ENCODE data around the gene GPD2. TPM values are rescaled to one million over a fixed set of nuclear protein-coding genes. Genes with fewer than 3 reads are reported as not detected.

Gene GPD2
- total RNA-seq, 2 donors from 2014 or later = 26.6 to 95.3 TPM

DNA sequence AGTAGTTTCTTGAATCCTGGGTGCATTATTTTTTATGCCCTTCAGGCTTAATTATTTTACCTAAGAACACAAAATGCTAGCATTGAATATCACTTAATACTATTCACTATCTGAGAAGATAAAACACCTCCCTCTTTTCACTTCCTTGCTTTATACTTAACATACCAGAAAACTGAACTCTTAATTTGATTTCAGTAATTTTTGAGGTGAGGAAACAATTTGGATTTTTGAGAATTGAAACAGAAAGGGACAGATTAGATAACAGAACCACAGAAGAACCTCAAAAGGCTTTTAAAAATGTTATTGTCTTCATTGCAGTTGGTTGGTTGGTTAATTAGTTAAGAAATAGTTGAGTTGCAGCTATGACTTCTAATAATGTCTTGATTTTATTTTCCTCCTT lies 69.5 kb downstream of the GPD2 start:
- Histone ChIP-seq H3K27ac (no peak overlapping the region), H3K4me1 (replicated peaks) (no peaks in the 10 kb centered on the region), H3K36me3 (no peaks in the 10 kb centered on the region), H3K4me3 (no peak overlapping the region), H3K9me3 (no peaks in the 10 kb centered on the region), H3K27me3 (replicated peaks; ENCODE audit: insufficient read depth) (no peaks in the 10 kb centered on the region)
- no peak for DNase-seq (ENCODE audit: low spot score)
- intact Hi-C loops (cut with DNase I) = no loop called here
- TF ChIP-seq, protein P1, sequence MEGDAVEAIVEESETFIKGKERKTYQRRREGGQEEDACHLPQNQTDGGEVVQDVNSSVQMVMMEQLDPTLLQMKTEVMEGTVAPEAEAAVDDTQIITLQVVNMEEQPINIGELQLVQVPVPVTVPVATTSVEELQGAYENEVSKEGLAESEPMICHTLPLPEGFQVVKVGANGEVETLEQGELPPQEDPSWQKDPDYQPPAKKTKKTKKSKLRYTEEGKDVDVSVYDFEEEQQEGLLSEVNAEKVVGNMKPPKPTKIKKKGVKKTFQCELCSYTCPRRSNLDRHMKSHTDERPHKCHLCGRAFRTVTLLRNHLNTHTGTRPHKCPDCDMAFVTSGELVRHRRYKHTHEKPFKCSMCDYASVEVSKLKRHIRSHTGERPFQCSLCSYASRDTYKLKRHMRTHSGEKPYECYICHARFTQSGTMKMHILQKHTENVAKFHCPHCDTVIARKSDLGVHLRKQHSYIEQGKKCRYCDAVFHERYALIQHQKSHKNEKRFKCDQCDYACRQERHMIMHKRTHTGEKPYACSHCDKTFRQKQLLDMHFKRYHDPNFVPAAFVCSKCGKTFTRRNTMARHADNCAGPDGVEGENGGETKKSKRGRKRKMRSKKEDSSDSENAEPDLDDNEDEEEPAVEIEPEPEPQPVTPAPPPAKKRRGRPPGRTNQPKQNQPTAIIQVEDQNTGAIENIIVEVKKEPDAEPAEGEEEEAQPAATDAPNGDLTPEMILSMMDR (IDR thresholded peaks at IDR 0.05) = no peak
- no peak for TF ChIP-seq POLR2AphosphoS5 (IDR thresholded peaks at IDR 0.05)
- no peak for TF ChIP-seq POLR2A (IDR thresholded peaks at IDR 0.05)

DNA sequence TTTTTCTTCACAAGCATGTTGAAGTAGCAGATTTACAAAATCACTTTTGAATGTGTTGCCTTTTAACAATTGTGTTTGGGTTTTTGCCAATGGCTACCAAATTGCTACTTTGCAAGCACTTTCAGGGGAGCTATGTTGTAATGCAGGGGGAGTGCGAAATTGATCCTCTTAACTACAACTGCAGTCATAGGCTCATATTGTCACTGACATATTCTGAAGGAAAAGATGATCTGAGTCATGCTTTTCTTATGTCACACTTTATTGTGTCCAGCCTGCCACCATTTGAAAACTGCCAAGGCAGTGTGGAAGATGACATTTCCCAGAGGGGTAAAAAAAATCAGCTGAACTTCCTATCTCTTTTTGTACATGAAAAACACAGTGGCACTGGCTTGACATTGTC lies 74.9 kb downstream of the GPD2 start:
- H3K9me3 ChIP-seq = no peaks in the 10 kb centered on the region
- H3K4me3 ChIP-seq = no peak overlapping the region
- H3K27ac ChIP-seq = no peak overlapping the region
- WGBS = 100% methylated on average over 1 of the region's 1 CpG
- TF ChIP-seq POLR2AphosphoS5 (IDR thresholded peaks at IDR 0.05) (no peak), POLR2A (IDR thresholded peaks at IDR 0.05) (no peak)
- TF ChIP-seq, protein P1 (IDR thresholded peaks at IDR 0.05) = no peak
- no peak for DNase-seq (ENCODE audit: low spot score)
- H3K4me1 ChIP-seq (replicated peaks) = no peaks in the 10 kb centered on the region
- H3K36me3 ChIP-seq = no peaks in the 10 kb centered on the region
- H3K27me3 ChIP-seq (replicated peaks; ENCODE audit: insufficient read depth) = no peaks in the 10 kb centered on the region
- intact Hi-C loops (cut with DNase I) = no loop called here

DNA sequence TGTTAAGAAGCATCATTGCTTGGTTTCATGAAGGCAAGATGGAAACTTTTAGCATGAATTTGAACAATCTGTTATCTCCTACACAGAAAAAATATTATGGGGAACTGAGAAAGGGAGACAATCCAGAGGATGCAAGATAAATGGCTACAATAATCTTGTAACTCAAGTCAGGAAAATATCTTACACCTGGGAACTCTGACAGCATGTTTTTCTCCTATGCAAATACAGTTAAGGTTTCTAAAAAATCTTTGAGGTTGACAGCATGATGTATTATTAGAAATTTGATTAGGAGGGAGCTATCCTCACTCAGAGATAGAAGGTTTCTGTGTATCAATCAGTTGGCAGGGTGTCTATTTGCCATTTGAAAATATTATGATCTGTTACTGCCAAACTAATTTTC lies 75.6 kb downstream of the GPD2 start:
- Histone ChIP-seq H3K9me3 (no peaks in the 10 kb centered on the region), H3K4me3 (no peak overlapping the region), H3K4me1 (replicated peaks) (no peaks in the 10 kb centered on the region), H3K36me3 (no peaks in the 10 kb centered on the region), H3K27ac (no peak overlapping the region), H3K27me3 (replicated peaks; ENCODE audit: insufficient read depth) (no peaks in the 10 kb centered on the region)
- no peak for DNase-seq (ENCODE audit: low spot score)
- TF ChIP-seq, protein P1 (IDR thresholded peaks at IDR 0.05) = no peak
- TF ChIP-seq POLR2A (IDR thresholded peaks at IDR 0.05) (no peak), POLR2AphosphoS5 (IDR thresholded peaks at IDR 0.05) (no peak)
- intact Hi-C loops (cut with DNase I) = no loop called here

DNA sequence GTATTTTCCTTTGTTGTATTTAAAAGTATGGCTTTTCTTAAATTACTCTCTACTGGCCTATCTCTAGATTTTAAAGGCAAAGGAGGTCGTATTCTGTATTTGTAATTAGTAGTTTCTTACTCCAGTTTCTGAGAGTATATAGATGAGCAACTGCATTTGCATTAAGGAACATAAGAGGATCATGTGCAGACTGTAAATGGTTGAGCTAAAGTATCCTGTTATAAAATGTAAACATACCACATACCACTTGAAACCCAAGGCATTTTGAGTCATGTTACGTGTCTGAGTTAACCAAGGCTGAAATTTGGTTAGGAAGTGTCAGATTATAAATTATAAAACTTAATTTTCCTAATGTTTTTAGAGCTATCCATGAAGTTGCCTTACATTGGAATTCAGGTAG lies 76.3 kb downstream of the GPD2 start:
- TF ChIP-seq POLR2A (IDR thresholded peaks at IDR 0.05) = no peak
- TF ChIP-seq, protein P1 (IDR thresholded peaks at IDR 0.05) = no peak
- no peak for TF ChIP-seq POLR2AphosphoS5 (IDR thresholded peaks at IDR 0.05)

DNA sequence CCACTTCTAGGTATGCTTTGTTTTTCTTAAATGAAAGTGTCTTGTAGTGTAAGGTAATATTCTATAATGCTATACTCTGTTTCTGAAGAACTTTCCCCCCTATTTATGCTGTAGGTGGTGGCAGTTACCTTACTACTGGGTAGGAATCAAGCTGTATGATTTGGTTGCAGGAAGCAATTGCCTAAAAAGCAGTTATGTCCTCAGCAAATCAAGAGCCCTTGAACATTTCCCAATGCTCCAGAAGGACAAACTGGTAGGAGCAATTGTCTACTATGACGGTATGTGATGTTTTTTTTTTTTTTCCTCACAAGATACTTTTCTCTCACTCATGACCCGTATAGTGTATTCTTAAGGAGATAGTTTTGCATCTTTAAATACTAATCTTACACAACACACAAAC lies 77.0 kb downstream of the GPD2 start:
- Histone ChIP-seq H3K9me3 (no peaks in the 10 kb centered on the region), H3K27ac (no peak overlapping the region), H3K4me3 (no peak overlapping the region), H3K4me1 (replicated peaks) (no peaks in the 10 kb centered on the region), H3K36me3 (no peaks in the 10 kb centered on the region), H3K27me3 (replicated peaks; ENCODE audit: insufficient read depth) (no peaks in the 10 kb centered on the region)
- no peak for DNase-seq (ENCODE audit: low spot score)
- TF ChIP-seq POLR2AphosphoS5 (IDR thresholded peaks at IDR 0.05) = no peak
- intact Hi-C loops (cut with DNase I) = no loop called here
- 95% methylated on average over 2 of the region's 2 CpGs for WGBS

More for the DNA sequence above, 76.3 kb downstream of the GPD2 start:
- no peak overlapping the region for H3K27ac ChIP-seq
- no peaks in the 10 kb centered on the region for H3K36me3 ChIP-seq
- no peak for DNase-seq (ENCODE audit: low spot score)
- no peak overlapping the region for H3K4me3 ChIP-seq
- H3K4me1 ChIP-seq (replicated peaks) = no peaks in the 10 kb centered on the region
- WGBS = 78% methylated on average over 2 of the region's 2 CpGs
- no peaks in the 10 kb centered on the region for H3K27me3 ChIP-seq (replicated peaks; ENCODE audit: insufficient read depth)
- intact Hi-C loops (cut with DNase I) = no loop called here
- H3K9me3 ChIP-seq = no peaks in the 10 kb centered on the region

Data from prostate gland (tissue), 2 donors.